Nephron (organoid): ENCODE results near the gene TUBA8.
"Not testable (repeated sequence)": the region's sequence is repeated elsewhere in the genome, so short reads cannot be mapped to it uniquely, and the experiment has no call there.

Source experiments
- H3K27ac Mint-ChIP-seq, 3 experiments: 2 replicates each; pipeline ENCODE4 v1.8.0; 2020; ENCODE audit warnings: mixed read lengths in 3 of 3, mild to moderate bottlenecking in 2 of 3, moderate library complexity in 1 of 3
- H3K27me3 Mint-ChIP-seq: 2 replicates; pipeline ENCODE4 v1.8.0; 2021; ENCODE audit warnings: low read depth, mild to moderate bottlenecking, moderate library complexity, mixed read lengths
- H3K36me3 Mint-ChIP-seq: 2 replicates; pipeline ENCODE4 v1.8.0; 2020; ENCODE audit warnings: low read depth, mixed read lengths
- H3K4me1 Mint-ChIP-seq: 2 replicates; pipeline ENCODE4 v1.8.0; 2020; ENCODE audit warnings: mixed read lengths
- H3K4me3 Mint-ChIP-seq, 3 experiments: 2 replicates each; pipeline ENCODE4 v1.8.0; 2020; ENCODE audit warnings: mild to moderate bottlenecking in 3 of 3, mixed read lengths in 3 of 3, moderate library complexity in 2 of 3
- H3K9me3 Mint-ChIP-seq: 2 replicates; pipeline ENCODE4 v1.8.0; 2020; ENCODE audit warnings: mixed read lengths
- CTCF ChIP-seq, 3 experiments: fragments of 200-600 bp; sonication (generic); IDR thresholded peaks; one replicate each; pipeline ENCODE4 v1.5.0; 2021; ENCODE audit warnings: antibody characterized with exemption in 3 of 3; ENCODE audit not compliant: unreplicated experiment in 3 of 3

The TUBA8 gene

GRCh38 chr22:18120857-18121256 is 10.2 kb downstream of the TUBA8 start:
- Mint-ChIP-seq H3K27me3 (peaks cover 3% of the 10 kb centered on the region), H3K4me3 (no peak overlapping the region), H3K36me3 (no peaks in the 10 kb centered on the region), H3K27ac (no peak overlapping the region), H3K4me1 (peaks cover under 1% of the 10 kb centered on the region), H3K9me3 (no peaks in the 10 kb centered on the region)
- TF ChIP-seq CTCF (IDR thresholded peaks at IDR 0.05; ENCODE audit: unreplicated experiment in 3 of 3), result no peak

- Mint-ChIP-seq H3K36me3 (peaks cover 3% of the 10 kb centered on the region), H3K9me3 (no peaks in the 10 kb centered on the region), H3K27me3 (peaks cover 3% of the 10 kb centered on the region), H3K4me1 (no peaks in the 10 kb centered on the region), H3K27ac (no peak overlapping the region), H3K4me3 (no peak overlapping the region)
- TF ChIP-seq CTCF (IDR thresholded peaks at IDR 0.05; ENCODE audit: unreplicated experiment in 3 of 3), result no peak
Observed at GRCh38 chr22:18121506-18121905, 10.9 kb downstream of the TUBA8 start.

GRCh38 chr22:18121954-18122554 is 11.4 kb downstream of the TUBA8 start:
- Mint-ChIP-seq H3K4me3 (no peak overlapping the region), H3K27me3 (peaks cover 3% of the 10 kb centered on the region), H3K27ac (no peak overlapping the region), H3K4me1 (no peaks in the 10 kb centered on the region), H3K36me3 (peaks cover 9% of the 10 kb centered on the region), H3K9me3 (no peaks in the 10 kb centered on the region)
- no peak for TF ChIP-seq CTCF (IDR thresholded peaks at IDR 0.05; ENCODE audit: unreplicated experiment in 3 of 3)

GRCh38 chr22:18123476-18124025 is 12.9 kb downstream of the TUBA8 start:
- H3K27ac Mint-ChIP-seq, H3K4me1 Mint-ChIP-seq, H3K36me3 Mint-ChIP-seq, H3K9me3 Mint-ChIP-seq, H3K4me3 Mint-ChIP-seq, H3K27me3 Mint-ChIP-seq: not testable (repeated sequence)

- Mint-ChIP-seq H3K27me3 (peaks cover 3% of the 10 kb centered on the region), H3K9me3 (no peaks in the 10 kb centered on the region), H3K27ac (no peak overlapping the region), H3K36me3 (peaks cover 9% of the 10 kb centered on the region), H3K4me1 (peaks cover 4% of the 10 kb centered on the region), H3K4me3 (no peak overlapping the region)
- no peak for TF ChIP-seq CTCF (IDR thresholded peaks at IDR 0.05; ENCODE audit: unreplicated experiment in 3 of 3)
Observed at GRCh38 chr22:18126606-18127005, 16.0 kb downstream of the TUBA8 start.

- Mint-ChIP-seq H3K36me3 (peaks cover 9% of the 10 kb centered on the region), H3K9me3 (no peaks in the 10 kb centered on the region), H3K4me3 (no peak overlapping the region), H3K27me3 (no peaks in the 10 kb centered on the region), H3K27ac (no peak overlapping the region), H3K4me1 (peaks cover 4% of the 10 kb centered on the region)
- TF ChIP-seq CTCF (IDR thresholded peaks at IDR 0.05; ENCODE audit: unreplicated experiment in 3 of 3), result no peak
Observed at GRCh38 chr22:18130018-18130417, 19.4 kb downstream of the TUBA8 start.
